LHCN-M2 (cell line): ENCODE measurements around the gene PDE10A. TPM values are rescaled to one million over a fixed set of nuclear protein-coding genes. Genes with fewer than 3 reads are reported as not detected.

Experiments used
- DNase-seq: peaks from one replicate; pipeline ENCODE4 v3.0.0-alpha.2; 2012; ENCODE audit warnings: low read depth
- total RNA-seq: library from RNA; depleted of rRNA; stranded (reverse); fragments of >200 nt; gene quantifications from 2 replicates; pipeline ENCODE4 v1.2.3, GENCODE V29; 2014

Gene PDE10A
- total RNA-seq, 1 experiment from 2014 or later, result 17.9 TPM

GRCh38 chr6:165656581-165657324 is 6.3 kb downstream of the PDE10A start:
- no peak for DNase-seq

GRCh38 chr6:165655191-165655590 is 7.8 kb downstream of the PDE10A start:
- DNase-seq, result no peak

- no peak for DNase-seq
These were observed 8.9 kb downstream of the PDE10A start for GRCh38 chr6:165654144-165654543.

- DNase-seq, result no peak
These were observed 9.4 kb downstream of the PDE10A start for GRCh38 chr6:165653607-165654006.

GRCh38 chr6:165653196-165653595 is 9.8 kb downstream of the PDE10A start:
- DNase-seq, result peak; percentile 80

- DNase-seq, result peak; percentile 19
These were observed 10.3 kb downstream of the PDE10A start for GRCh38 chr6:165652766-165653165.

GRCh38 chr6:165649166-165650137 is 13.6 kb downstream of the PDE10A start:
- DNase-seq, result no peak

- DNase-seq, result no peak
These were observed 16.0 kb downstream of the PDE10A start for GRCh38 chr6:165647041-165647440.

GRCh38 chr6:165645919-165646318 is 17.1 kb downstream of the PDE10A start:
- DNase-seq, result no peak

- no peak for DNase-seq
These were observed 18.3 kb downstream of the PDE10A start for GRCh38 chr6:165644586-165645266.

GRCh38 chr6:165643015-165643414 is 20.0 kb downstream of the PDE10A start:
- DNase-seq, result no peak

- peak; percentile 73 for DNase-seq
These were observed 21.3 kb downstream of the PDE10A start for GRCh38 chr6:165641672-165642156.

GRCh38 chr6:165640806-165641205 is 22.2 kb downstream of the PDE10A start:
- no peak for DNase-seq

- no peak for DNase-seq
These were observed 24.5 kb downstream of the PDE10A start for GRCh38 chr6:165638530-165638929.

- peak; percentile 43 for DNase-seq
These were observed 25.5 kb downstream of the PDE10A start for GRCh38 chr6:165637586-165637985.

- peak; percentile 97 for DNase-seq
These were observed 26.5 kb downstream of the PDE10A start for GRCh38 chr6:165636402-165637048.

- DNase-seq, result peak; percentile 83
These were observed 27.1 kb downstream of the PDE10A start for GRCh38 chr6:165635965-165636364.

- no peak for DNase-seq
These were observed 28.8 kb downstream of the PDE10A start for GRCh38 chr6:165634101-165634880.

GRCh38 chr6:165632194-165632593 is 30.8 kb downstream of the PDE10A start:
- DNase-seq, result peak; percentile 54

- peak; percentile 45 for DNase-seq
These were observed 32.5 kb downstream of the PDE10A start for GRCh38 chr6:165630544-165630953.
